GM12865 (cell line): ENCODE results near the gene HNF4A.

Experiments used
- DNase-seq: peaks from one replicate; pipeline ENCODE4 v3.0.0; 2010; ENCODE audit warnings: low read depth
- H3K4me3 ChIP-seq: 2 replicates; pipeline ENCODE4 v1.5.1; 2011; ENCODE audit warnings: mild to moderate bottlenecking, low read depth, low read length, control low read depth
- TF ChIP-seq, protein P1 (sequence below): IDR thresholded peaks from 2 replicates; pipeline ENCODE4 v1.5.1; 2011; ENCODE audit warnings: low read length, control low read depth, low read depth, inconsistent platforms; ENCODE audit not compliant: insufficient read depth; ENCODE audit errors: missing control alignments

The HNF4A gene

DNA sequence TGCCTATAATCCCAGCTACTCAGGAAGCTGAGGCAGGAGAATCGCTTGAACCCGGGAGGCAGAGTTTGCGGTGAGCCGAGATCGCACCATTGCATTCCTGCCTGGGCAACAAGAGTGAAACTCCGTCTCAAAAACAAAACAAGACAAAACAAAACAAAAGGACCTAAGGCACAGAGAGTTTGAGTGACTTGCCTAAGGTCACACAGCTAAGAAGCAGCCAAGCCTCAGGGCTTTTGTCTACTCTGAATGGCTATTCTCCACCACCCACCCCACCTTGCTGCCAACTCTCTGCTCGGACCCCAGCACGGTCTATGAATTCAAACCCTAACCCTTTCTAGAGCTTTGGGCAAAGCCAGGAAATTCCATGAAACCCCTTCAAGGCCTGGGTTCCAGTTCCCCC is 101.1 kb downstream of the HNF4A start:
- no peak for DNase-seq
- TF ChIP-seq, protein P1, sequence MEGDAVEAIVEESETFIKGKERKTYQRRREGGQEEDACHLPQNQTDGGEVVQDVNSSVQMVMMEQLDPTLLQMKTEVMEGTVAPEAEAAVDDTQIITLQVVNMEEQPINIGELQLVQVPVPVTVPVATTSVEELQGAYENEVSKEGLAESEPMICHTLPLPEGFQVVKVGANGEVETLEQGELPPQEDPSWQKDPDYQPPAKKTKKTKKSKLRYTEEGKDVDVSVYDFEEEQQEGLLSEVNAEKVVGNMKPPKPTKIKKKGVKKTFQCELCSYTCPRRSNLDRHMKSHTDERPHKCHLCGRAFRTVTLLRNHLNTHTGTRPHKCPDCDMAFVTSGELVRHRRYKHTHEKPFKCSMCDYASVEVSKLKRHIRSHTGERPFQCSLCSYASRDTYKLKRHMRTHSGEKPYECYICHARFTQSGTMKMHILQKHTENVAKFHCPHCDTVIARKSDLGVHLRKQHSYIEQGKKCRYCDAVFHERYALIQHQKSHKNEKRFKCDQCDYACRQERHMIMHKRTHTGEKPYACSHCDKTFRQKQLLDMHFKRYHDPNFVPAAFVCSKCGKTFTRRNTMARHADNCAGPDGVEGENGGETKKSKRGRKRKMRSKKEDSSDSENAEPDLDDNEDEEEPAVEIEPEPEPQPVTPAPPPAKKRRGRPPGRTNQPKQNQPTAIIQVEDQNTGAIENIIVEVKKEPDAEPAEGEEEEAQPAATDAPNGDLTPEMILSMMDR, result no peak
- H3K4me3 ChIP-seq, result no peak overlapping the region

DNA sequence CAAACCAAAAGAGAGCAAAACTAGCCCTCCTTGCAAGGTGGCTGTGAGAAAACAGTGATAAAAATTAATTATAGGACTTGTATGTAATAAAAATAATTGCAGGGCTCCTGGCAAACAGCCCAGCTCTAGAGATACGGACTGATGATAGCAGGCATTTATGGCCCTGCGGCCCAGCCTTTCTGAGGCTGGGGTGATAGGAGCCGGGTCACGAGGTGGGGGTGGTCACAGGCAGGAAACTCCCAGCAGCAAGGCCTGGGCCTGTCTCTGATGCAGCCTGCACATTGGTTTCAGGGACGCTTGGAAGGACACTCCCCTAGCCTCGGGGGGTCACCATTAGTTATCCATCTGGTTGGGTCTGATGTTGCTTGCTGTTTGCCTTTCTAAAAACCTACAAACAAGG is 101.5 kb downstream of the HNF4A start:
- DNase-seq, result no peak
- no peak overlapping the region for H3K4me3 ChIP-seq
- TF ChIP-seq, protein P1, result no peak

DNA sequence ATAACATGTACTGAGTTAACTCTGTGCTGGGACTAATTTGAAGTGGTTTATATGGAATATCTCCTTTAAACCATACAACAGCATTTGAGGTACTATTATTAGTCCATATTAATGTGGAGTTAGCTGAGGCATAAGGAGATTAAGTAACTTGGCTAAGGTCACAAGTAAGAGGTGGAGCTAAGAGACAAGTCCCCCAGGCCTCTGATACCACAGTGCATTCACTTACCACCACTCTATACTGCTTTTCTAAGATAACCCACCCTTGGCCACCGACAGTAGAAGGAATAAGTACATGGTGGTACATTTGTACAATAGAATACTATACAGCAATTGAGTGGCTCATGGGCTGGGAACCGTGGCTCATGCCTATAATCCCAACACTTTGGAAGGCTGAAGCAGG is 103.8 kb downstream of the HNF4A start:
- TF ChIP-seq, protein P1, result no peak
- DNase-seq, result no peak
- H3K4me3 ChIP-seq, result no peak overlapping the region

DNA sequence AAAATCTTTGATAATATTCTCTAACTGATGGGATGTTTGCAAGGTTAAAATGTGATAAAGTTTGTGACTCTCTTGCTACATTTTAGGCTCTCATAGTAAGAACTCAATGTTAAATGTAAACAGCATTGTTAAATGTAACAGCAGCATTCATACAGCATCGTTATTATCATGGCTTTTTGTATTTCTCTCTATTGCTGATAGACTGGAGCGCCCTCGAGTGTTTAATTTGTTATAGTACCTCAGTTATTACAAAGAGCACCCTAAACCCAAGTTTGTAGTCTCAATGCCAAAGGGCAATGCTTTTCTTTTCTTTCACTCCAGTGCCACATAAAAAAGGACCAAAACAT is 105.3 kb downstream of the HNF4A start:
- TF ChIP-seq, protein P1, result peak; percentile 35
- DNase-seq, result peak; percentile 34
- H3K4me3 ChIP-seq, result no peak overlapping the region

DNA sequence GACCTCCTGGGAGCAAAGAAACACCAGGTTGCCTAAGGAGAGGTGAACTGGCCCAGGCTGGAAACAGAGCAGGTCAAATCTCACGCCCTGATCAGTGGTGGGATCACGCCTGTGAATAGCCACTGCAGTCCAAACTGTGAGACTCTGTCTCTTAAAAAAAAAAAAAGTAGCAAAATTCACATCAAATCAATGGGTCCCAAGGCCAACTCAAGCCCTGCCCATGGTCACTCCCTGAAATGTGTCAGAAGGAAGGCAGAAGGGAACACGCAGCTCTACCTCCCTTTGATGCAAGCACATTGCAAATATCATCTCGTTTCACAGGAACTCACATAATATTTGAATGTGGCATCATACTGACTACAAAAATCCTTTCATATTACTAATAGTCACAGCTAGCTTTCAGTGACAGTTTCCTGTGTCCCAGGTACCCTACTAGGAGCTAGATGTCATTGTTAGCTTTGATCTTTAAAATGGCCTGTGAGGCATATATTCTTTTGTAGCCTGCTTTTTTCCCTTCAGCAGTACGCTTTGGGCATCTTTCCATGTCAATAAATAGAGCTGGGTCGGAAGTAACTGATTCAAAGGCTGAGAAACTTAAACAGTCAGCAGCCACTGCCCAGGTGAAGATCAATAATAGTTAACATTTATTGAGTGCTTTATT is 105.8 kb downstream of the HNF4A start:
- TF ChIP-seq, protein P1, result no peak
- H3K4me3 ChIP-seq, result no peak overlapping the region
- DNase-seq, result no peak

DNA sequence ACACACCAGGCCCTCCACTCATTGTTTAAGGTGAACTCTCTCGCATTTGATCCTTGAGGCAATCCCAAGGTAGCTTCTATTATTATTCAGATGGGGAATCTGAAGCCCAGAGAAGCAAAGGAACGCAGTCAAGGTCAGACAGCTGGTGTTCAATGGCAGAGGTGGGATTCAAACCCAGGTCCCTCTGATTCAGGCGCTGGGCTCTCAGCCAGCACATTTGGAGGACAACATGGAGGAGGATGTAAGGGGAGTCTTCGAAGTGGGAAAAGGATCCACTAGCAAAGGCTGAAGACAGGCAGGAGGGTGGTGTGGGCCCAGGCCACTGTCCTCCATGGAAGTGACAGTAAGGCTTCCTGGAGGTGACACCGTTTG is 106.3 kb downstream of the HNF4A start:
- TF ChIP-seq, protein P1, result no peak
- DNase-seq, result no peak
- H3K4me3 ChIP-seq, result no peak overlapping the region

DNA sequence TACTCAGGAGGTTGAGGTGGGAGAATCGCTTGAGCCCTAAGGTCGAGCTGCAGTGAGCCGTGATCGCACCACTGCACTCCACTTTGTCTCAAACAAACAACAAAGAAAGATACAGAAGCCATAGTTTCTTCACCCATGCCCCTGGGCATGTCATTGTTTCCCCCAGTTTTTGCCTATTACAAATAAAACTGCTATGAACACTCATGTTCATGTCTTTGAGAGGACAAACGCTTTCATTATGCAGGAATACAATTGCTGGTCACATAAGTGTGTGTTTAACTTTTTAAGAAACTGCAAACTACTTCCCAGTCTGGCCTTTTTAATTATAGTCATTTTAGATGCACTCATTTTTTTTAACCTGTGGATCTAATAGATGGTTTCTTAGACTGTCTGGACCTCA is 108.0 kb downstream of the HNF4A start:
- no peak overlapping the region for H3K4me3 ChIP-seq
- TF ChIP-seq, protein P1, result no peak
- no peak for DNase-seq
